Mesendoderm (in vitro differentiated cells): Measurements from ENCODE around the gene NRAP.

Experiments
- DNase-seq: peaks from one replicate; pipeline ENCODE4 v3.0.0; 2013
- H2AK5ac ChIP-seq: 2 replicates; pipeline ENCODE4 v1.6.1; 2013; ENCODE audit warnings: low read length, inconsistent platforms
- H2BK120ac ChIP-seq: 2 replicates; pipeline ENCODE4 v1.6.1; 2013; ENCODE audit warnings: low read depth, mild to moderate bottlenecking, low read length, moderate library complexity, mixed read lengths
- H2BK15ac ChIP-seq: replicated peaks from 2 replicates; pipeline ENCODE4 v1.6.1; 2013; ENCODE audit warnings: low read depth, mild to moderate bottlenecking, moderate library complexity
- H2BK5ac ChIP-seq: 2 replicates; pipeline ENCODE4 v1.6.1; 2013; ENCODE audit warnings: low read length, inconsistent platforms
- H3K18ac ChIP-seq: 2 replicates; pipeline ENCODE4 v1.6.1; 2013; ENCODE audit warnings: mild to moderate bottlenecking, low read length, mixed read lengths
- H3K23ac ChIP-seq: one replicate; pipeline ENCODE4 v1.6.1; 2013; ENCODE audit warnings: low read length
- H3K27ac ChIP-seq: 2 replicates; pipeline ENCODE4 v1.5.1; 2013; ENCODE audit warnings: low read depth, mild to moderate bottlenecking, inconsistent platforms, low read length, moderate library complexity
- H3K27me3 ChIP-seq: 2 replicates; pipeline ENCODE4 v1.6.1; 2013; ENCODE audit warnings: low read length, control low read depth, mild to moderate bottlenecking, inconsistent platforms; ENCODE audit not compliant: insufficient read depth, poor library complexity
- H3K36me3 ChIP-seq: 2 replicates; pipeline ENCODE4 v1.6.1; 2013; ENCODE audit warnings: low read length, inconsistent platforms; ENCODE audit not compliant: control insufficient read depth, insufficient read depth
- H3K4ac ChIP-seq: one replicate; pipeline ENCODE4 v1.6.1; 2013; ENCODE audit warnings: low read depth, mild to moderate bottlenecking, low read length, moderate library complexity
- H3K4me1 ChIP-seq: 2 replicates; pipeline ENCODE4 v1.6.1; 2013; ENCODE audit warnings: low read depth, low read length, inconsistent platforms; ENCODE audit not compliant: control insufficient read depth
- H3K4me2 ChIP-seq: 2 replicates; pipeline ENCODE4 v1.6.1; 2013; ENCODE audit warnings: low read length
- H3K4me3 ChIP-seq: 2 replicates; pipeline ENCODE4 v1.5.1; 2013; ENCODE audit warnings: mild to moderate bottlenecking, low read length
- H3K56ac ChIP-seq: one replicate; pipeline ENCODE4 v1.6.1; 2013; ENCODE audit warnings: low read length
- H3K79me1 ChIP-seq: 2 replicates; pipeline ENCODE4 v1.6.1; 2013; ENCODE audit warnings: low read length, inconsistent platforms
- H3K79me2 ChIP-seq: 2 replicates; pipeline ENCODE4 v1.6.1; 2013; ENCODE audit warnings: mild to moderate bottlenecking, low read length; ENCODE audit not compliant: control insufficient read depth, insufficient read depth
- H3K9ac ChIP-seq: 2 replicates; pipeline ENCODE4 v1.6.1; 2013; ENCODE audit warnings: low read length, inconsistent platforms
- H4K5ac ChIP-seq: one replicate; pipeline ENCODE4 v1.6.1; 2013; ENCODE audit warnings: low read length
- H4K8ac ChIP-seq: one replicate; pipeline ENCODE4 v1.6.1; 2013; ENCODE audit warnings: low read depth, mild to moderate bottlenecking, control low read depth, low read length, moderate library complexity
- WGBS: extraction: QIAGEN DNeasy Blood & Tissue Kit; methylation state at CpG from one replicate; pipeline ENCODE4 v1.1.7; 2013; ENCODE audit warnings: low lambda C conversion rate, missing lambda C conversion rate; ENCODE audit not compliant: insufficient coverage; ENCODE audit errors: extremely low coverage; 5-methylcytosine and 5-hydroxymethylcytosine counted together

The NRAP gene

DNA sequence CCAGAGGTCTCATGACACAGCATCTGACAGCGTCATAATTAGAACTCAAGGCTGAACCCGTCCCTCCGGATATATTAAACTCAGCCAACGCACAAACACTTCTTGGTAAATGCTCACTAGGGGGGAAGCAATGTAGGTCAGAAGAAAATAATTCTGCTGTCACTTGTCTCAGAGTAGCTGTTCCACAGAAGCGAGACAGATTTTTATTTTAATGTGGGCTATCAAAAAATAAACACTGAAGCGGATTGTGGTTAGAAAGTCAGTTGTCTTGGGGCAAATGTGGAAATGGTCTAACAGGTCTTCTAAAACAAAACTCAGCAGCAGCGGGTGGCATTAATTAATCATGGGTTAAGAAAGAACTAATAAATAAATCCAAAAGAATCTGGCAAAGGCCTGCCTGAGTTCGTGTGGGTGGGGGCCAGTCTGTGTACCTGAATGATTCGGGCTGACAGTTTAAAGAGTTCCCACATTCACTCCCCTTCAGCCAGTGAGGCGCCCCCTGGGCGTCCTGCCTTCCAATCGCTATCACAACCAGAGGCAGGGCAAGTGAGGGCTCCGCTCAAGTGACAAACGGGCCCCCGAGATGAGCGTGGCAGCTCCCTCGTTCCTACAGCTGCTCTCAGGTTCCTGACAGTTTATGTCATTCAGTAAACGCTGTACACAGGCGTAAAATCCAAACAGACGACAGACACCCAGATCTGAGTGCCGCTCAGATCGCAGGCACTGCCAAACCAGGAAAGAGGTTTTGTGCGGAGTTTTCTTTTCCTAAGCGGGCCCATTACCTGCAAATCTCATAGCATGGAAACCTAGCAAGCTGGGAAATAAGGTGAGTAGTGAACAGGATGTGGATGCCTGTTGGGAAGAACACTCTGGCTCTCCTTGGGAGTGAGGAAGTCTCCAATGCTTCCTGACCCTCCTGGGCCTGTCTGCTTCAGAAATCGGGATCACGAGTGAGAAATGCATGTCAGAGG is 52.9 kb downstream of the NRAP start:
- no CpG with 5 or more reads among the region's 26 CpGs for WGBS
- Histone ChIP-seq H4K8ac (no peak overlapping the region), H2BK15ac (no peak overlapping the region), H4K5ac (no peak overlapping the region), H3K27me3 (no peaks in the 10 kb centered on the region), H3K79me1 (no peaks in the 10 kb centered on the region), H3K27ac (no peak overlapping the region), H3K56ac (peak overlapping the region; percentile 51), H3K18ac (no peak overlapping the region), H2BK120ac (no peak overlapping the region), H3K9ac (no peak overlapping the region), H3K4ac (no peak overlapping the region), H3K4me3 (no peak overlapping the region), H3K79me2 (no peaks in the 10 kb centered on the region), H3K4me2 (peak overlapping the region; percentile 9), H3K36me3 (no peaks in the 10 kb centered on the region), H3K23ac (no peak overlapping the region), H2BK5ac (no peak overlapping the region), H3K4me1 (no peaks in the 10 kb centered on the region), H2AK5ac (no peak overlapping the region)
- peak; percentile 49 for DNase-seq

DNA sequence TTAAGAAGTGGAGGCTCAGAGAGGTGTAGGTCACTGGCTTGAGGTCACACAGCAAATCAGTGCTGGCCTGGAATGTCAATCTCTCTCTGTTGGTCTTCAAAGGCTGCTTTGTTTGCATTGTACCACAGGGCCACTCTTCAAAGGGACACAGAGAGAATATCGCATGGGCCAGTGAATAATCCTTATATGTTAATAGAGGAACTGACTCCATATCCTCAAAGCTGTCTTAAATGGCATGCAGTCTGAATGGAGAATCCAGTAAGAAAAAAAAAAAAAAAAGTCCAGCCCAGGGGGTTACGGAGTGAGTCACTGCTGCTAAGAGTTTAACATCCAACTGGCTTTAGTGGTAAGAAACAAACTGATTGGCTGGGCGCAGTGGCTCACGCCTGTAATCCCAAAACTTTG is 54.1 kb downstream of the NRAP start:
- no peak overlapping the region for H2BK15ac ChIP-seq
- no peaks in the 10 kb centered on the region for H3K27me3 ChIP-seq
- no peaks in the 10 kb centered on the region for H3K36me3 ChIP-seq
- H2BK5ac ChIP-seq = no peak overlapping the region
- H3K4me2 ChIP-seq = no peak overlapping the region
- DNase-seq = peak; percentile 52
- H3K18ac ChIP-seq = no peak overlapping the region
- no peak overlapping the region for H4K8ac ChIP-seq
- H3K23ac ChIP-seq = no peak overlapping the region
- H3K4me1 ChIP-seq = no peaks in the 10 kb centered on the region
- H2AK5ac ChIP-seq = no peak overlapping the region
- H3K4me3 ChIP-seq = no peak overlapping the region
- no peak overlapping the region for H2BK120ac ChIP-seq
- no peaks in the 10 kb centered on the region for H3K79me1 ChIP-seq
- H3K56ac ChIP-seq = no peak overlapping the region
- H3K27ac ChIP-seq = no peak overlapping the region
- no CpG with 5 or more reads among the region's 4 CpGs for WGBS
- no peak overlapping the region for H3K4ac ChIP-seq
- no peak overlapping the region for H3K9ac ChIP-seq
- no peaks in the 10 kb centered on the region for H3K79me2 ChIP-seq
- no peak overlapping the region for H4K5ac ChIP-seq

DNA sequence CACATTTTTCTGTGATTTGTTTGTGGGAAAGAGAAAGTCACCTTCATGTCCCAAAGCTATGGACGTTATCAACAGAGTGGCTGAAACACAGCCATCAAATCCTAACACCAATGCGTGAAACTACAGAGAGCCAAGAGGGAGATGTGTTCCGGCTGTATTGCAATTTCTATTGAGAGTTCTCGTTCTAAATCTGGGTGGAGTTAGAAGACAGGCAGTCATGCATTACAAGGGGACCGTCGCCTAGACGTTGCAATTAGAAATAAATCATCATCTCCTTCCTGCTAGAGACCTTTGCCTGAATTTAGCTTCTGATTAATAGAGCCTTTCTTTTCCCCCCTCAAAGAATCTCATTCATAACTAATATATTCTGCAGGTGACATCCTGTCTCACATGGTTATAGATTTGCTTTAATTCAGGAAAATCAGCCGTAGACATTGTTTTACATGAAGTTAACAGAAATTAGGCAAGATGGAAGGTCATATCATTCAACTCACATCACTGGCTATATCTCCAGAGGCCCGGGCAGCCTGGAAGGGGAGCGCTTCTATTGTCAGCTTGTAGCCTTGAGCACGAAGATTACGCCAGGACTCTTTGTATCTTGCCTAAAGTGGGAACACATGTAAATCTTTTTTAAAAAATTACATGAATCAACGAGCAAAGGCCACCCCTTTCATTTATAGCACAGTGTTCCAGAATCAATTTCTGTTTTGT is 58.4 kb downstream of the NRAP start:
- H3K36me3 ChIP-seq = no peaks in the 10 kb centered on the region
- no peak overlapping the region for H3K18ac ChIP-seq
- H2BK15ac ChIP-seq = no peak overlapping the region
- no peak overlapping the region for H3K27ac ChIP-seq
- H3K4me3 ChIP-seq = no peak overlapping the region
- H3K4me1 ChIP-seq = no peaks in the 10 kb centered on the region
- no peaks in the 10 kb centered on the region for H3K79me2 ChIP-seq
- DNase-seq = no peak
- no peaks in the 10 kb centered on the region for H3K79me1 ChIP-seq
- no peak overlapping the region for H2BK5ac ChIP-seq
- no peak overlapping the region for H4K8ac ChIP-seq
- WGBS = no CpG with 5 or more reads among the region's 13 CpGs
- no peak overlapping the region for H3K56ac ChIP-seq
- H2BK120ac ChIP-seq = no peak overlapping the region
- H3K23ac ChIP-seq = no peak overlapping the region
- H2AK5ac ChIP-seq = no peak overlapping the region
- no peak overlapping the region for H3K4ac ChIP-seq
- H3K4me2 ChIP-seq = no peak overlapping the region
- H3K9ac ChIP-seq = no peak overlapping the region
- H3K27me3 ChIP-seq = no peaks in the 10 kb centered on the region
- no peak overlapping the region for H4K5ac ChIP-seq

DNA sequence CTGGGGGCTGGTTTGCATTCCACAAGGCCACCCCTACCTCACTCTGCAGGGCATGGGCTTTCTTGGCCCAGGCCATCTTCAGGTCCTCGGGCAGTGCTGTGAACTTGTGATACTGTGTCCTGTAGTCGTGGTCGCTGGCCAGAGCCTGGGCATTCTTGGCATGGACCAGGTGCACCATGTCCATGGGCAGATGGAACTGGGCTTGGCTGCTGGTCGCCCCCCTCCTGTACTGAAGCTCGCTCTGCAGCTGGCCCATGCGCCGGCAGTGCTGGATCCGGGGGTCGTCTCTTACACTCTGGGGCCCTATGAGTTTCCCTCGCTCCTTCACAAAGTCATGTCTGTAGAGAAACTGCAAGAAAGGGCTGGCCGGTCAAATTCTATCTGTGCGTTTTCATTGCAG is 59.3 kb downstream of the NRAP start:
- WGBS = no CpG with 5 or more reads among the region's 12 CpGs
- no peak overlapping the region for H3K27ac ChIP-seq
- H4K8ac ChIP-seq = no peak overlapping the region
- no peaks in the 10 kb centered on the region for H3K79me2 ChIP-seq
- no peak for DNase-seq
- no peak overlapping the region for H3K23ac ChIP-seq
- H2BK5ac ChIP-seq = no peak overlapping the region
- H4K5ac ChIP-seq = no peak overlapping the region
- no peak overlapping the region for H3K4me3 ChIP-seq
- H3K56ac ChIP-seq = no peak overlapping the region
- H3K4me2 ChIP-seq = no peak overlapping the region
- H2BK15ac ChIP-seq = no peak overlapping the region
- H2BK120ac ChIP-seq = no peak overlapping the region
- H3K18ac ChIP-seq = no peak overlapping the region
- no peaks in the 10 kb centered on the region for H3K36me3 ChIP-seq
- H3K4me1 ChIP-seq = no peaks in the 10 kb centered on the region
- no peaks in the 10 kb centered on the region for H3K27me3 ChIP-seq
- H3K79me1 ChIP-seq = no peaks in the 10 kb centered on the region
- no peak overlapping the region for H3K4ac ChIP-seq
- H2AK5ac ChIP-seq = no peak overlapping the region
- H3K9ac ChIP-seq = no peak overlapping the region

DNA sequence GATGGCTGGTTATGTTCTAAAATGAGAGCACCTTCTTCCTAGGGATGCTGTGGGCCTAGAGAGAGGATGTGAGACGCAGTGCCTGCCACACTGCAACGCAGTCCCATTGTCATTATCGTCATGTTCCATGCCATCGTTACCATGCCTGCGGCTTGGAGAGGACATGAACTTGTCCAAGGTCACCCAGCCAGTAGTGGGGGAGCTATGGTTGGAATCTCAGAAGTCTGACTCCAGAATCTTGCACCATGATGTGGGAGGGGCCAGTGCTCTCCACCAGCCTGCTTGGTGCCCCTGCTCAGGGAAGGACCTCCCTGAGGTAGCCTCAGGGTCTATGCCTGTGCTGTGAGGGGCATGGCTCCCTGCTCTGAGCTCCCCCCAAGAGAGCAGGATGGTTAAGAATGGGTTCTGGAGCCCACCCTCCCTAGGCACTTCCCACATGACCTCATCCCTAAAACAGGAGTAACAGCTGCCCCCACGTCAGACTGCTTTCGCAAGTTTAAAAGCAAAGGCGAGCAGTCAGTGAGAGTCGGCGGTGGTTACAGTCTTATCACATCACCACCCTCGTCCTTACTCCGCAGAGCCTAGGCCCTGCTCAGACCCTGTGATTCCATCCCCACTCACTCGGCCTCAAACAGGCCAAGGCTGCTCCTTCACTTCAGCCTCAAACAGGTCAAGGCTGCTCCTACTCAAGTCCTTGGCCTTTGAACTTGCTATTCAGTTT is 60.6 kb downstream of the NRAP start:
- no peak overlapping the region for H2BK5ac ChIP-seq
- no peaks in the 10 kb centered on the region for H3K27me3 ChIP-seq
- H3K27ac ChIP-seq = no peak overlapping the region
- WGBS = no CpG with 5 or more reads among the region's 13 CpGs
- H4K5ac ChIP-seq = no peak overlapping the region
- H2AK5ac ChIP-seq = no peak overlapping the region
- H3K36me3 ChIP-seq = no peaks in the 10 kb centered on the region
- no peak overlapping the region for H3K23ac ChIP-seq
- H3K4me2 ChIP-seq = no peak overlapping the region
- H3K18ac ChIP-seq = no peak overlapping the region
- H3K79me1 ChIP-seq = no peaks in the 10 kb centered on the region
- no peak overlapping the region for H3K56ac ChIP-seq
- no peaks in the 10 kb centered on the region for H3K79me2 ChIP-seq
- H3K4me3 ChIP-seq = no peak overlapping the region
- no peak overlapping the region for H3K4ac ChIP-seq
- no peaks in the 10 kb centered on the region for H3K4me1 ChIP-seq
- no peak for DNase-seq
- no peak overlapping the region for H2BK120ac ChIP-seq
- no peak overlapping the region for H2BK15ac ChIP-seq
- H3K9ac ChIP-seq = no peak overlapping the region
- H4K8ac ChIP-seq = no peak overlapping the region
